WERI-Rb-1 (cell line): Measurements from ENCODE around the gene RECQL5.

ENCODE experiments used
- DNase-seq: peaks from one replicate; pipeline ENCODE4 v3.0.0-alpha.2; 2020
- H3K27ac ChIP-seq: fragments of 250-450 bp; sonication (Bioruptor Pico); 2 replicates; pipeline ENCODE4 v1.5.1; 2020; ENCODE audit warnings: mild to moderate bottlenecking, moderate library complexity
- H3K27me3 ChIP-seq: fragments of 250-450 bp; sonication (Bioruptor Pico); 2 replicates; pipeline ENCODE4 v1.5.1; 2021; ENCODE audit warnings: mild to moderate bottlenecking, low read depth, moderate library complexity; ENCODE audit not compliant: insufficient read depth, severe bottlenecking
- H3K36me3 ChIP-seq: fragments of 250-450 bp; sonication (Bioruptor Pico); 2 replicates; pipeline ENCODE4 v1.5.1; 2020; ENCODE audit warnings: mild to moderate bottlenecking, moderate library complexity
- H3K4me3 ChIP-seq: 2 replicates; pipeline ENCODE4 v1.5.1; 2011; ENCODE audit warnings: low read depth, mild to moderate bottlenecking, control low read depth, low read length
- H3K9me3 ChIP-seq: fragments of 250-450 bp; sonication (Bioruptor Pico); 2 replicates; pipeline ENCODE4 v1.5.1; 2021; ENCODE audit warnings: mild to moderate bottlenecking, moderate library complexity; ENCODE audit not compliant: severe bottlenecking
- CTCF ChIP-seq: IDR thresholded peaks from 2 replicates; pipeline ENCODE4 v1.5.1; 2011; ENCODE audit warnings: low read depth, mild to moderate bottlenecking, control low read depth, inconsistent platforms, low read length

The RECQL5 gene

GRCh38 chr17:75691371-75691791 is 24.4 kb upstream of the RECQL5 start:
- no peak for DNase-seq
- Histone ChIP-seq H3K36me3 (peaks cover 70% of the 10 kb centered on the region), H3K27ac (no peak overlapping the region)

GRCh38 chr17:75689441-75689873 is 22.5 kb upstream of the RECQL5 start:
- no peak for TF ChIP-seq CTCF
- H3K36me3 ChIP-seq, result peaks cover 61% of the 10 kb centered on the region
- no peak for DNase-seq

More at GRCh38 chr17:75691371-75691791, 24.4 kb upstream of the RECQL5 start:
- TF ChIP-seq CTCF, result no peak
- no peaks in the 10 kb centered on the region for H3K27me3 ChIP-seq
- H3K4me3 ChIP-seq, result no peak overlapping the region
- H3K9me3 ChIP-seq, result no peaks in the 10 kb centered on the region

GRCh38 chr17:75688209-75688825 is 21.4 kb upstream of the RECQL5 start:
- no peak overlapping the region for H3K4me3 ChIP-seq
- TF ChIP-seq CTCF, result no peak
- no peak for DNase-seq
- H3K27me3 ChIP-seq, result no peaks in the 10 kb centered on the region
- peaks cover 58% of the 10 kb centered on the region for H3K36me3 ChIP-seq
- H3K27ac ChIP-seq, result no peak overlapping the region
- no peaks in the 10 kb centered on the region for H3K9me3 ChIP-seq

More at GRCh38 chr17:75689441-75689873, 22.5 kb upstream of the RECQL5 start:
- Histone ChIP-seq H3K9me3 (no peaks in the 10 kb centered on the region), H3K27ac (no peak overlapping the region), H3K27me3 (no peaks in the 10 kb centered on the region), H3K4me3 (no peak overlapping the region)

- peaks cover 54% of the 10 kb centered on the region for H3K36me3 ChIP-seq
- H3K27me3 ChIP-seq, result no peaks in the 10 kb centered on the region
- no peak for DNase-seq
- H3K4me3 ChIP-seq, result no peak overlapping the region
- no peak for TF ChIP-seq CTCF
- no peak overlapping the region for H3K27ac ChIP-seq
- no peaks in the 10 kb centered on the region for H3K9me3 ChIP-seq
Observed at GRCh38 chr17:75685499-75685898, 18.5 kb upstream of the RECQL5 start.

GRCh38 chr17:75684924-75685323 is 18.0 kb upstream of the RECQL5 start:
- TF ChIP-seq CTCF, result no peak
- H3K4me3 ChIP-seq, result no peak overlapping the region
- no peaks in the 10 kb centered on the region for H3K27me3 ChIP-seq
- H3K9me3 ChIP-seq, result no peaks in the 10 kb centered on the region
- peaks cover 54% of the 10 kb centered on the region for H3K36me3 ChIP-seq
- no peak overlapping the region for H3K27ac ChIP-seq
- DNase-seq, result no peak

- TF ChIP-seq CTCF, result no peak
- H3K36me3 ChIP-seq, result peaks cover 56% of the 10 kb centered on the region
- H3K9me3 ChIP-seq, result no peaks in the 10 kb centered on the region
- H3K27ac ChIP-seq, result no peak overlapping the region
- DNase-seq, result no peak
- H3K4me3 ChIP-seq, result no peak overlapping the region
- H3K27me3 ChIP-seq, result no peaks in the 10 kb centered on the region
Observed at GRCh38 chr17:75684249-75684648, 17.3 kb upstream of the RECQL5 start.
